GM10847 (cell line): Measurements from ENCODE around the gene CERCAM.

Experiments used
- POLR2A ChIP-seq: IDR thresholded peaks from 2 replicates; pipeline ENCODE4 v1.6.1; 2011; ENCODE audit not compliant: insufficient read length; ENCODE audit errors: extremely low read depth

The CERCAM gene

DNA sequence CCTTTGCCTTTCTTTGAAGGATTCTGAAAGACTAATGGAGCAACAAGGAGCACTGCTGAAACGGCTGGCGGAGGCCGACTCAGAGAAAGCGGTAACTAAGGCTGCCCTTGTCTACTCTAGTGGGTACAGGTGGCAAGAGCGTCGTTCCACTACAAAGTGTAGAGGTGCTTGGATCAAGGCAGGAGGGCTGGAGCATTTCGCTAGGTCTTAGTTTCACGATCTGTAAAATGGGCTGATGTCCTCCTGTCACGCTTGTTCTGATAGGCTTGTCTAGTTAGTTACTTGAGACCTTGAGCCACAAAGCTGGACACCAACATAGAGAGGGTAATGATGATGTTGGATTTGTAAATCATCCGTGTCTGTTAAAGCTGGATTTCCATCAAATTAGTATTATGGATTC, 60.9 kb downstream of the CERCAM start:
- TF ChIP-seq POLR2A, result no peak

DNA sequence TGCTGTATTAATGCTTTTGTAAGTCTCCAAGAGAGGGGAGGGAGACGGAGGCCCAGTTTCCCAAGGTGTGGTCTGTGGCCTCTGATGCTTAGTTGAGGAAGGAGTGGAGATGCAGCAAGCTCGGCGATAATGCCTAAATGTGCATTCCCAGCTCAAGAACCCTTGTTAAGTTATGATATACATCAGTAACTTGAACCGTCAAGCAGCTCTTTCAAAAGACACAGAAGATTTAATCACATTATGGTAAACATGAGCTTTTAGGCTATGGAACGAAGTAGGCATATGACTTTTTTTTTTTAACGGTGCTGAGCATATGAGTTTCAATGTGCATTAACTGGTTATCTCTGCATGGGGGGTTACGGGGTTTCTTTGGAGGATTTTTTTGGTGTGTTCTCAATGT, 61.5 kb downstream of the CERCAM start:
- TF ChIP-seq POLR2A, result no peak

DNA sequence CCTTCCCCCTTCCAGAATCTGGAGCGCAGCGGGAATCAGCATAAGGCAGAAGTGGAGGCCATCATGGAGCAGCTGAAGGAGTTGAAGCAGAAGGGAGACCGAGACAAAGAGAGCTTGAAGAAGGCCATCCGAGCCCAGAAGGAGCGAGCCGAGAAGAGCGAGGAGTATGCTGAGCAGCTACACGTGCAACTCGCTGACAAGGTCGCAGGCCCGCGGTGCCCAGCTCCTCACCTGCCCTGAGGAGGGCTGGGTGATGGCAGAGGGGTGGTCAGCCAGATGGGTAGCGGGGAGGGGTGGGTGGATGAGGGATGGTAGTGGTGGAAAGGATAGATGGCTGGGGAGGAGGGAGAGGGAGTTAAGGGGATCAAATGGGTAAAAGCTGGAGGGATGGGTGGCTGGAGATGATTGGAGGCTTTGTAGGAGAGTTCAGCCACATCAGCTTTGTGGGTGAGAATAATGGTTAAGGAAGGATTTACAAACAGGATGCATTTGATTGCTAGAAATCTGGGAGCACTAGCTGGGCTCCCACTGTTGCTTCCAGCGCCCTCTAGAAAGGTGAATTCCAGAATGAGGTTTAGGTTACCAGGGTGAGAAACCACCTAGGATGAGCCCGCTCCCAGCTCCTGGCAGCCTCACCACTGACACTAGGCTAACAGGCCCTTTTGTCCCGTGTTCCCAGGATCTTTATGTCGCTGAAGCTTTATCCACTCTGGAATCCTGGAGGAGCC, 64.2 kb downstream of the CERCAM start:
- TF ChIP-seq POLR2A, result no peak

DNA sequence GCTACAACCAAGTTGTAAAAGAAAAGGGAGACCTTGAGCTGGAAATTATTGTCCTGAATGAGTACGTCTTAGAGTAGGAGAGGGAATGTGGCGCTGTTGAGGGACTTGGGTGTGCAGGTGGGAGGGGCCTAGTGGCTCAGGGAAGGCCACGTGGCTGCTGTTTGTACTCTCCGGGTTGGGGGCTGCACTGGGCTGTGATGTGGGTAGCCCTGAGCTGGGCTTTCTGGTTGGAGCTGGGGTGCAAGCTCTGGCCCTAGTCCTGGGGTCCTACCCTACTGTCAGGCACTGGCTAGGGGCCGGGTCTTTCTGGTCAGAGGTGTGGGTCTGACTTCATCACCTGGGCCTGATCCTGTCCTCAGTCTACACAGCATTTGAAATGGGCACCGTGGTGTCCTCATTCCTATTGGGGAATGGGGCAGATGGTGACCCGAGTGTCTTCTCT, 64.8 kb downstream of the CERCAM start:
- TF ChIP-seq POLR2A, result no peak

DNA sequence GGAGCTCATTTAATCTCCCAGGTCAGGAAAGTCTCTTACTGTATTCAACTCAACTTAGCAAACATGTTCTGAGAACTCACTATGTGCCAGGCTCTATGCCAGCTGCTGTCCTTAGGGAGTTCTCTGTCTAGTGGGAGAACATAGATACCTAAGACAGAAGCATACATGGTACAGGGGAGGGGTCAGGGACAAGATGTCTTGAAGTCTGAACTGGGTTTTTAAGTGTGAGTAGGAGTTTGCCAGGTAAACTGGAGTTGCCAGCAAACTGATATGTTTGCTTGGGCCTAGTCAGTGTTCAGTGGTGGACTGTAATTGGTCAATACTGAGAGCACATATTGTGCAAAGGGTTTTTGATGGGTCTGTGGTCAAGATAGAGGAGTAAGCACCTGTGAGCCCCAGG, 65.5 kb downstream of the CERCAM start:
- no peak for TF ChIP-seq POLR2A
